Measurements from ENCODE around the gene IL3RA. TPM values are rescaled to one million over a fixed set of nuclear protein-coding genes. Genes with fewer than 3 reads are reported as not detected.

Gene IL3RA
- total RNA-seq, 1 donor from 2014 or later = 0.16 TPM

DNA sequence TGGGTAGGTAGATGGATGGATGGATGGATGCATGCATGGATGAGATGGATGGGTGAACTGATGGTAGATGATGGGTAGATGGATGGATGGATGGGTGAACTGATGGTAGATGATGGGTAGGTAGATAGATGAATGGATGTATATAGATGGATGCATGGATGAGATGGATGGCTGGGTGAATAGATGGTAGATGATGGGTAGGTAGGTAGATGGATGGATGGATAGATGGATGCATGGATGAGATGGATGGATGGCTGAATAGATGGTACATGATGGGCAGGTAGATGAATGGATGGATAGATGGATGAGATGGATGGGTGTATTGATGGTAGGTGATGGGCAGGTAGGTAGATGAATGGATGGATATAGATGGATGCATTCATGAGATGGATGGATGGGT, 70.5 kb downstream of the IL3RA start:
- H3K27ac Mint-ChIP-seq = no peak overlapping the region
- H3K4me3 Mint-ChIP-seq = no peak overlapping the region
- H3K36me3 Mint-ChIP-seq = peaks cover 3% of the 10 kb centered on the region
- no peak for DNase-seq (ENCODE audit: low spot score in 2 of 2, unreplicated experiment in 2 of 2)
- no peaks in the 10 kb centered on the region for H3K9me3 Mint-ChIP-seq
- no peaks in the 10 kb centered on the region for H3K27me3 Mint-ChIP-seq (ENCODE audit: low read depth)
- TF ChIP-seq, protein P1, sequence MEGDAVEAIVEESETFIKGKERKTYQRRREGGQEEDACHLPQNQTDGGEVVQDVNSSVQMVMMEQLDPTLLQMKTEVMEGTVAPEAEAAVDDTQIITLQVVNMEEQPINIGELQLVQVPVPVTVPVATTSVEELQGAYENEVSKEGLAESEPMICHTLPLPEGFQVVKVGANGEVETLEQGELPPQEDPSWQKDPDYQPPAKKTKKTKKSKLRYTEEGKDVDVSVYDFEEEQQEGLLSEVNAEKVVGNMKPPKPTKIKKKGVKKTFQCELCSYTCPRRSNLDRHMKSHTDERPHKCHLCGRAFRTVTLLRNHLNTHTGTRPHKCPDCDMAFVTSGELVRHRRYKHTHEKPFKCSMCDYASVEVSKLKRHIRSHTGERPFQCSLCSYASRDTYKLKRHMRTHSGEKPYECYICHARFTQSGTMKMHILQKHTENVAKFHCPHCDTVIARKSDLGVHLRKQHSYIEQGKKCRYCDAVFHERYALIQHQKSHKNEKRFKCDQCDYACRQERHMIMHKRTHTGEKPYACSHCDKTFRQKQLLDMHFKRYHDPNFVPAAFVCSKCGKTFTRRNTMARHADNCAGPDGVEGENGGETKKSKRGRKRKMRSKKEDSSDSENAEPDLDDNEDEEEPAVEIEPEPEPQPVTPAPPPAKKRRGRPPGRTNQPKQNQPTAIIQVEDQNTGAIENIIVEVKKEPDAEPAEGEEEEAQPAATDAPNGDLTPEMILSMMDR (IDR thresholded peaks at IDR 0.05; ENCODE audit: unreplicated experiment) = no peak
- no peaks in the 10 kb centered on the region for H3K4me1 Mint-ChIP-seq

GRCh38 chrX:1411326-1411725, 74.7 kb downstream of the IL3RA start:
- H3K4me3 Mint-ChIP-seq = no peak overlapping the region
- no peaks in the 10 kb centered on the region for H3K4me1 Mint-ChIP-seq
- peaks cover 20% of the 10 kb centered on the region for H3K36me3 Mint-ChIP-seq
- no peak for DNase-seq (ENCODE audit: low spot score in 2 of 2, unreplicated experiment in 2 of 2)
- peak overlapping the region; percentile 66 for H3K27ac Mint-ChIP-seq
- no peaks in the 10 kb centered on the region for H3K27me3 Mint-ChIP-seq (ENCODE audit: low read depth)
- TF ChIP-seq, protein P1 (IDR thresholded peaks at IDR 0.05; ENCODE audit: unreplicated experiment) = no peak
- H3K9me3 Mint-ChIP-seq = no peaks in the 10 kb centered on the region

- Mint-ChIP-seq H3K4me1 (no peaks in the 10 kb centered on the region), H3K27ac (no peak overlapping the region), H3K36me3 (peaks cover 20% of the 10 kb centered on the region), H3K4me3 (no peak overlapping the region), H3K9me3 (no peaks in the 10 kb centered on the region), H3K27me3 (ENCODE audit: low read depth) (no peaks in the 10 kb centered on the region)
- TF ChIP-seq, protein P1 (IDR thresholded peaks at IDR 0.05; ENCODE audit: unreplicated experiment) = no peak
- DNase-seq (ENCODE audit: low spot score in 2 of 2, unreplicated experiment in 2 of 2) = no peak
Measured at GRCh38 chrX:1412551-1413161, 76.1 kb downstream of the IL3RA start.

GRCh38 chrX:1416327-1416784, 79.8 kb downstream of the IL3RA start:
- Mint-ChIP-seq H3K27me3 (ENCODE audit: low read depth) (no peaks in the 10 kb centered on the region), H3K27ac (no peak overlapping the region), H3K4me3 (no peak overlapping the region), H3K4me1 (no peaks in the 10 kb centered on the region), H3K9me3 (no peaks in the 10 kb centered on the region), H3K36me3 (peaks cover 32% of the 10 kb centered on the region)
- TF ChIP-seq, protein P1 (IDR thresholded peaks at IDR 0.05; ENCODE audit: unreplicated experiment) = no peak
- DNase-seq (ENCODE audit: low spot score in 2 of 2, unreplicated experiment in 2 of 2) = no peak

GRCh38 chrX:1416965-1417760, 80.6 kb downstream of the IL3RA start:
- DNase-seq (ENCODE audit: low spot score in 2 of 2, unreplicated experiment in 2 of 2) = no peak
- Mint-ChIP-seq H3K27me3 (ENCODE audit: low read depth) (no peaks in the 10 kb centered on the region), H3K36me3 (peaks cover 35% of the 10 kb centered on the region), H3K4me1 (no peaks in the 10 kb centered on the region), H3K27ac (no peak overlapping the region), H3K4me3 (no peak overlapping the region), H3K9me3 (peaks cover 7% of the 10 kb centered on the region)
- TF ChIP-seq, protein P1 (IDR thresholded peaks at IDR 0.05; ENCODE audit: unreplicated experiment) = no peak

Measured in mesothelial cell of epicardium (in vitro differentiated cells).